Right renal pelvis (tissue), 4 donors: ENCODE measurements around the gene SPACA7. TPM values are rescaled to one million over a fixed set of nuclear protein-coding genes. Genes with fewer than 3 reads are reported as not detected.

Experiments
- DNase-seq, 4 donors: peaks; one replicate each; pipeline ENCODE4 v3.0.0-alpha.2; 2013; ENCODE audit warnings: low read depth in 4 of 4, low spot score in 3 of 4, missing footprints in 1 of 4
- polyA plus RNA-seq, 4 donors: library from polyadenylated mRNA; unstranded; fragments of 120-200 nt; gene quantifications; one replicate each; pipeline ENCODE4 v1.2.1, GENCODE V29; 2013; ENCODE audit not compliant: insufficient read length in 4 of 4

Gene SPACA7
- polyA plus RNA-seq, 4 donors, result not detected

- no peak for DNase-seq
Observed at GRCh38 chr13:112457485-112457884, 81.3 kb downstream of the SPACA7 start.

DNA sequence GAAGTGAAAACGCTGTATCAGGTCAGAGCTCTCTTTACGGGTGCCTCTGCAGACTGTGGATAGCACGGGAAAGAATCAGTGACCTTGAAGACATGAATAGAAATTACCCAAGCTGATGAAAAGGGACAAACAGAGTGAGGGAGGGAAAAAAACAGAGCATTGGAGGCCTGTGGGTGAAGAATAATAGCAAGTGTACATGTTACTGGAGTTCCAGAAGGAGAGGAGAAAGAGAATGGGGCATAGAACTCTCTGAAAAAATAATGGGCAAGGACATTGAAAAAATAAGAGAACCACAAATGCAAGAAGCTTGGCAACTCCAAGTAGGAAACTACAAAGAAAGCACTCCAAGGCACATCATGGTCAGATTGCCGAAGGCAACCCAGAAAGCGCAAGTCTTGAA, 86.3 kb downstream of the SPACA7 start:
- no peak for DNase-seq

DNA sequence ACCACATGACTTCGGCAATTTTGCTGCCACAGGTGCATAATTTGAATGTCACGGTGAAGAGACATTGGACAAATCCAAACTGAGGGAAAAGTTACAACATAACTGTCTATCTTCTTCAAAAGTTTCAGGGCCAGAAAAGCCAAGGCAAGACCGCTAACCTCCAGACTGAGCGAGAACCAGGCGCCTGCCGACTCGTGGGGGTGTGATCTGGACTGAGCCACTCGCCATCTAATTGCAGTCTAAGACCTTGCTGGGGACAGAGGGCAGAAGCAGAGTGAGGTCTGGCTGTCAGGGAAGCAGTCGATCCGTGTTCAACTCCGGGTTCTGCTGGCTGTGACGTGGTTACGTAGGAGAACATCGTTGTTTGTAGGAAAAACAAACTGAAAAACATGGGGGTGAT, 88.6 kb downstream of the SPACA7 start:
- DNase-seq, result no peak

DNA sequence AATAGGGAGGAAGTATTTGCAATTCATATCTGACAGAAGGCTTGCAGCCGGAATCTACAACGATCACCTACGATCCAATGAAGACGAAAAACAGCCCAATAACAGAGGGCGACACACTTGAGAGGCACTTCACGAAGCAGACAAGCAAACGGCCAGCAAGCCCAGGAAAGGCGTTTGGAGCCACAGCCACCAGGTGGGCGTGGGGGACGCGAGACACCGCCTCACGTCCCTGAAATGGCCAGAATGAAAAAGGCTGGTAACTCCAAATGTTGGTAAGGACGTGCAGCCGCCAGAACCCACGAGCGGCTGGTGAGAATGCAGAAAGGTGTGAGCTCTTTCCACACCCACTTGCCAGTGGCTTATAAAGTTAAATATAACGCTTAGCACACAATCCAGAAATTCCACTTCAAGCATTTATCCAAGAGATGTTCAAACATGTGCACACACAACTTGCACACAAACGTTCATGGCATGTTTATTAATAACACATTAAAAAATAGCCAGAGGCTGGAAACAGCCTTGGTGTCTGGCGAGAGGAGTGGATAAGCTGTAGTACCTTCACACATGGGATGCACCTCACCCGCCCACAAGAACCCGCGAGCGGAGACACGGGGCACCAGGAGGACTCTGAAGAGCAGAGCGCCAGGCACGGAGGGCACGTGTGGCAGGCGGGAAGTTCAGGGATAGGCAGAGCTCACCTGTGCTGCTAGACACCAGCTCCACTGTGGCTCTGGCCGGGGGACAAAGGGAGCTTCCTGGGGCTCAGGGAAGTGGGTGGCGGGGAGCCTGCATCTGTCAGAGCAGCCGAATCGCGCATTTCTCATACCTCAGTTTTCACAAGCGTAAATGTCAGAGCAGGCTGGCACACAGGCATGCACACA, 89.3 kb downstream of the SPACA7 start:
- no peak for DNase-seq

GRCh38 chr13:112466132-112467058, 90.2 kb downstream of the SPACA7 start:
- DNase-seq, result no peak

DNA sequence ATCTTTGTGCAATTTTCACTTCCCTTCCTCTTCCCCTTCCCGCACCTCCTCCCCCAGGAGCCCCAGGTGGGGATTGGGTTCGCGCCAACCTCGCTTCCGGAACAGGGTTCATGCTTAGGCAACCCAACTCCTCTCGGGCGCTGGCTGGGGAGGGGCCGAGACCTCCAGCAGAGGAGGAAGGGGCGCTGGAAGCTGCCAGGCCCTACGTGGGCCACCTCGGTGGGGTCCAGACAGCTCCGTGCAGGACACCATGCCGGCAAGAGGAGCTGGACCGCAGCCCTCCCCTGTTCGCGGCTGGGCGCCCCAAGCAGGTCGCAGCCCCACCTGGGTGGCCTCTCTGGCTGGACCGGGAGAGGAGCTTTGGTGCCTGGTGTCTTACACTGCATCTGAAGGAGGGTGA, 91.1 kb downstream of the SPACA7 start:
- DNase-seq, result no peak

GRCh38 chr13:112468069-112468468, 91.9 kb downstream of the SPACA7 start:
- no peak for DNase-seq

GRCh38 chr13:112469071-112469745, 93.1 kb downstream of the SPACA7 start:
- no peak for DNase-seq

DNA sequence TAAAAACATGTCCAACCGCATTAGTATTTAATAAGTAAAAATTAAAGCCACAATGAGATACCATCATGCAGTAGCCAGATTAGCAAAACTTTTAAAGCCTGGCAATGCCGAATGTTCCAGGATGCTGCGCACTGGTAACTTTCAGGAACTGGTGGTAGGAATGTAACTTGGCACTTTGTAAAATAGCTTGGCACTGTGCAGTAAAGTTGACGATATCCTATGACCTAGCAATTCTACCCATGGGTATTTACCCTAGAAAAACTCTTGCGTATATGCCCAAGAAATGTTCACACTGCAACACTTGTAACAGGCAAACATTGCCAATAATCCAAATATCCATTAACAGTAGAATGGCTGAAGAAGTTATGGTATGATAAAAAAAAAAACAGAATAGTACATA, 97.7 kb downstream of the SPACA7 start:
- DNase-seq, result no peak

GRCh38 chr13:112474869-112475268, 98.7 kb downstream of the SPACA7 start:
- DNase-seq, result no peak

DNA sequence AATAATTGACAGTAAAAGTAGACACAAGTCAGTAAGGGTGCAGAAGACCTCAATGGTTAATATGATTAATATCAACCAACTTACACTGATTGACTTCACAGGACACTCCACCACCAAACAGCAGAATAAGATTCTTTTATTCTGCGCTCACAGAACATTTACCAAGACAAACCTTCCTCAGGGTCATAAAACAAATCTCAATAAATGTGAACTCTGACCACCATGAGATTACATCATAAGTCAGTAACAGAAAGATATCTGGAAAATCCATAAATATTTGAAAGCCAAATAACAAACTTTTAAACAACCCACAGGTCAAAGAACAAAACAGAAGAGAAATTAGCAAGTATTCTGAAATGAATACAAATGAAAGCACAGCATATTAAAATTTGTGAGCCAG, 99.7 kb downstream of the SPACA7 start:
- no peak for DNase-seq

- no peak for DNase-seq
Observed at GRCh38 chr13:112477070-112477619, 101.0 kb downstream of the SPACA7 start.

- no peak for DNase-seq
Observed at GRCh38 chr13:112479389-112479788, 103.2 kb downstream of the SPACA7 start.

- DNase-seq, result no peak
Observed at GRCh38 chr13:112481458-112481857, 105.3 kb downstream of the SPACA7 start.

DNA sequence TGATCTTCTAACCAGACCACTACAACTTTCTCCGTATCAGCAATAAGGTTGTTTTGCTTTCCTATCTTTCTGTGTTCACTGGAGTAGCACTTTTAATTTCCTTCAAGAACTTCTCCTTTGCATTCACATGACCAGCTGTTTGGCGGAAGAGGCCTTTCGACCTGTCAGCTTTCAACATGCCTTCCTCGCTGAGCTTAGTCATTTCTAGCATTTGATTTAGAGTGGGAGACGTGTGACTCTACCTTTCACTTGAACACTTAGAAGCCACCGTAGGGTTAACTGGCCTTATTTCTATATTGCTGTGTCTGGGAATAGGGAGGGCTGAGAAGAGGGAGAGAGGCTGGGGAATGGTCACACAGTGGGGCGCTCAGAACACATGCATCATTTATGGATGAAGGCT, 107.1 kb downstream of the SPACA7 start:
- no peak for DNase-seq

Other genes with a start within 250 kb of the SPACA7 start
- 10 to 100 TPM; 29.4 to 34.7 (median 33.5) TPM for gene TUBGCP3, start 211.8 kb downstream of the SPACA7 start, polyA plus RNA-seq